Measurements from ENCODE around the gene MYB.

Gene MYB

DNA sequence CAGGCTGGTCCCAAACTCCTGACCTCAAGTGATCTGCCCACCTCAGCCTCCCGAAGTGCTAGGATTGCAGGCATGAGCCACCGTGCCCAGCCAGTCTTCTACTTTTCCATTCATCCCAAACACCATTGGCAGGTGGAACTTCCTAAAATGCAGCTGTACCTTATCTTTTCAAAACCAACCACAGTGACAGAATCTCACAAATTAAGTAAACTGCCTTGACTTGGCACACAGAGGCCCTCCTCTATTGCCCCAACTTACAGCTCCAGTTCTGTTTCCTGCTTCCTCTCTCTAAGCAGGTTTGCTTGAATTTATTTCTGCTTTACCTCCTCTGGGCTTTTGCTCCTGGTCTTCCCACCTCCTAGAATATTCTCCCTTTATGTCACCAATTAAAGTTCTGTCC is 7.6 kb downstream of the MYB start:
- DNase-seq (ENCODE audit: low read depth) = no peak
- no peak overlapping the region for H3K4me3 ChIP-seq (ENCODE audit: control insufficient read depth, low read depth, low read length)
- TF ChIP-seq, protein P1, sequence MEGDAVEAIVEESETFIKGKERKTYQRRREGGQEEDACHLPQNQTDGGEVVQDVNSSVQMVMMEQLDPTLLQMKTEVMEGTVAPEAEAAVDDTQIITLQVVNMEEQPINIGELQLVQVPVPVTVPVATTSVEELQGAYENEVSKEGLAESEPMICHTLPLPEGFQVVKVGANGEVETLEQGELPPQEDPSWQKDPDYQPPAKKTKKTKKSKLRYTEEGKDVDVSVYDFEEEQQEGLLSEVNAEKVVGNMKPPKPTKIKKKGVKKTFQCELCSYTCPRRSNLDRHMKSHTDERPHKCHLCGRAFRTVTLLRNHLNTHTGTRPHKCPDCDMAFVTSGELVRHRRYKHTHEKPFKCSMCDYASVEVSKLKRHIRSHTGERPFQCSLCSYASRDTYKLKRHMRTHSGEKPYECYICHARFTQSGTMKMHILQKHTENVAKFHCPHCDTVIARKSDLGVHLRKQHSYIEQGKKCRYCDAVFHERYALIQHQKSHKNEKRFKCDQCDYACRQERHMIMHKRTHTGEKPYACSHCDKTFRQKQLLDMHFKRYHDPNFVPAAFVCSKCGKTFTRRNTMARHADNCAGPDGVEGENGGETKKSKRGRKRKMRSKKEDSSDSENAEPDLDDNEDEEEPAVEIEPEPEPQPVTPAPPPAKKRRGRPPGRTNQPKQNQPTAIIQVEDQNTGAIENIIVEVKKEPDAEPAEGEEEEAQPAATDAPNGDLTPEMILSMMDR (IDR thresholded peaks at IDR 0.05; ENCODE audit: control insufficient read depth, insufficient read depth, low read depth, low read length, missing control alignments) = no peak

DNA sequence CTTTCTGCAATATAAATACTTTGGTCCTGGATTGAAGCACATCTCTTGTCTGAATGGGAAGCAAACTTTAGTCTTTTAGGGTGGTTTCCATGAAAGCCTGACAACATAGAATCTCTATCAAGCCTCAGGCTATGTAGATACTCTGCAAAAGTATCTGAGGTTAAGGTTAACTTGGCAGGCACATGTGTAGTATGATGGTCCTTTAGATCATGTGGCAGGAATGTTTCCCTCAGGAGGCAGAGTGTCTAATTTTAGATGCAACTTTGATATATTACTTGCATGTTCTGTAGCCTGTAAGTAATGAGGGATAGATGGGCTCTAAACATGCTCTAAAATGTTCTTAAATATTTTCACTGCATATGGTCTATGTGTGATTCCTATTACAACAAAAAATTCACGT is 8.2 kb downstream of the MYB start:
- no peak for DNase-seq (ENCODE audit: low read depth)
- TF ChIP-seq, protein P1 (IDR thresholded peaks at IDR 0.05; ENCODE audit: control insufficient read depth, insufficient read depth, low read depth, low read length, missing control alignments) = no peak
- H3K4me3 ChIP-seq (ENCODE audit: control insufficient read depth, low read depth, low read length) = no peak overlapping the region

DNA sequence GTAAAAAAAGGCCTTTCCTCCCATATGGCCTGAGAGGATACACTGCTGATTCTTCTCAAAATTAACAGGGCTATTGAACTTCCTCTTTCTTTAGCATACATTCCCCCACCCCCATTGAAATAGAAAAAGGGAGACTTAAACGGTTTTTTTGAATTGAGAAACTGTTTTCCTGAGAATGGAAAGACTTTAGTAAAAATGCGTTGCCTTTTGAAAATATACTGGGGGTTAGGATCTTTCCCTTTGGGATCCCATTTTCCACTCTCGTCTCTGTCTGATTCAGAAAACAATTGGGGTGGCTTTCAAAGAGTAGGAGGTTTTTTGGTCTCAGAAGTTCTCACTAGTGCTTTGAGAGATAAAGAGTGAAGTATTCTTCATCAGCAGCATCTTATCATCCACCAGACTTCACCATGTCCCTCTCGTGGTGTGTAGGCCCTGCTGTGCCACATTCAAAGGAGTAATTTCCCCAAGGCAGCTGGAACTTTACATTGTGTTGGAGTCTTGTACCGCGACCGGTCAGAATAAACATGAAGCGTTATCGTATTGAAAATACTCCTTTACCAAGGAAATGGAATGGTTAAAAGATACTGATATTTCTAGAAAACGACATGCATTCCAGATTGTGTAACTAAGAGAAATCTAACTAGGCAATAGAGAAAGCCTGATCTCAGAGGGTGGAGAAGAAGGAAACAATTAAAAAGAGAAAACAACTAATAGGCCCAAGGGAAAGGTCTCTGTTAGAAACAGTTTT is 10.6 kb downstream of the MYB start:
- TF ChIP-seq, protein P1 (IDR thresholded peaks at IDR 0.05; ENCODE audit: control insufficient read depth, insufficient read depth, low read depth, low read length, missing control alignments) = no peak
- H3K4me3 ChIP-seq (ENCODE audit: control insufficient read depth, low read depth, low read length) = no peak overlapping the region
- no peak for DNase-seq (ENCODE audit: low read depth)

DNA sequence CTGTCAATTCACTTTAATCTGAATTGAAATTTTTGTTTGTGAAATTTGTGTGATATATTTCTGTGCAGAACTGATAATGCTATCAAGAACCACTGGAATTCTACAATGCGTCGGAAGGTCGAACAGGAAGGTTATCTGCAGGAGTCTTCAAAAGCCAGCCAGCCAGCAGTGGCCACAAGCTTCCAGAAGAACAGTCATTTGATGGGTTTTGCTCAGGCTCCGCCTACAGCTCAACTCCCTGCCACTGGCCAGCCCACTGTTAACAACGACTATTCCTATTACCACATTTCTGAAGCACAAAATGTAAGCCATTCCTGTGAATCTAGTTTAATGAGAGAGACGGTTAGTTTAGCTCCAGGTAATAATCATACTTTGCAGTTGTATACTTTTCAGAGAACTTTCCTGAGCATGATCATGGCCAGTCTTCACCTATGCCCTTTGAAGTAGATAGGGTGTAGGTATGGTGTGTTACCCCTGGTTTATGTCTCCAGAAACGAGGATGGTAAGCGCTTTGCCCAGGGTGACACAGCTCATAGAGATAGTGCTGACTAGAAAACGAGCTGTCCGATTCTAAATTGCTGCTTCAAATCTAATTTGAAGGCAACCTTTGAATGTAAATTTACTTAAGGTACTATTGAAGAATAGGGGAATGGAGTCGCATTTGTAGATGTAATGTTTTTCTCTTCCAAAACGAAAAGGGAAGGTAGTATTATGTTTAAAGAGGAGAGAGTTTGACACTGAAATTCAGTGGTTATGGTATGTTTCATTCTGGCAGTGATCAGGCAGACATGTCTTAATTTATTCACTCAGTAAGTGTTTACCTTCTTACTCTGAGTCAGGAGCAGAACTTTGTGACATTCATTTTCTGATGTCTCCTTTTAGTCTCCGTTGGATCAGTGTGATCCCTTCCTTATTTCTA is 11.4 kb downstream of the MYB start:
- TF ChIP-seq, protein P1 (IDR thresholded peaks at IDR 0.05; ENCODE audit: control insufficient read depth, insufficient read depth, low read depth, low read length, missing control alignments) = no peak
- DNase-seq (ENCODE audit: low read depth) = no peak
- H3K4me3 ChIP-seq (ENCODE audit: control insufficient read depth, low read depth, low read length) = no peak overlapping the region

DNA sequence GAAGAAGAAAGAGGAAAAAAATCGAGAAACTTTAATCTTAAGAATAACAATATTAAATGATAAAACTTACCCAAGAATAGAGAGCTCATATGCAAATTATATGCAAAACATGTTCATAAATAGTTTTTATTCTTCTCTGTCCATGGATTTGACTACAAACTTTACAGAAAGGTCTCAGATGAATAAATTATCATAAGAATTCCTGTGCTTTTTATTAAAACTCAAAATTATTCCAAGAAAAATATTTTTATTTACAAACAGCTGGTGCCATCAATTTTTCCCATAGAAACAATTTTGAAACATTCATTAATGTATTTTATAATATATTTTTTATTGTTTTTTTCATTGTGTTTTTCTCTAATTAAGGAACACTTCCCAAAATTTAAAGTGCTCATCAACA is 12.1 kb downstream of the MYB start:
- DNase-seq (ENCODE audit: low read depth) = no peak
- no peak overlapping the region for H3K4me3 ChIP-seq (ENCODE audit: control insufficient read depth, low read depth, low read length)
- TF ChIP-seq, protein P1 (IDR thresholded peaks at IDR 0.05; ENCODE audit: control insufficient read depth, insufficient read depth, low read depth, low read length, missing control alignments) = no peak

DNA sequence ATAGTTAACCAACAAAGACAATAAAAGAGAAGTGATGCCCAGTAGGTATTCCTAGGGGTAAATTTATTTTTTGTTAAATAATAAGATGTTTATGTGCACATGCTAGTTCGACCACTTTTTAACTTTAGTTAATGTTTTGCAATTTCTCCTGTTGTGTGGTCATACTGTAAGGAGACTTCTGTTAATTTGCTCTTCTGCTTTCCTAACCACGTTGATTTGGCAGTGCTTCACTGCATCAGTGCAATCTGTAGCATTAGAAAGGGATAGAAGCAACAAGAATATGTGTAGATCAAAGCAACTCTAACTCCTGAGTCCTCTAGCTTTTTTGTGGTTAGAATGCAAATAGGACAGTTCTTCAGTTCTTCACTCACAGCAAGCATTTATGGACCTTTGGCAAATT is 13.9 kb downstream of the MYB start:
- TF ChIP-seq, protein P1 (IDR thresholded peaks at IDR 0.05; ENCODE audit: control insufficient read depth, insufficient read depth, low read depth, low read length, missing control alignments) = no peak
- DNase-seq (ENCODE audit: low read depth) = no peak
- no peak overlapping the region for H3K4me3 ChIP-seq (ENCODE audit: control insufficient read depth, low read depth, low read length)

Data from AG09309 (cell line).